Coronary artery (tissue), 2 donors: ENCODE results near the gene PTMS.
A peak's percentile ranks its signal among the peaks of the same experiment; 100 is the strongest.

ENCODE experiments used
- DNase-seq: peaks from one replicate; pipeline ENCODE4 v3.0.0-alpha.2; 2017; ENCODE audit warnings: low spot score
- H3K27ac ChIP-seq, 2 donors: fragments of 200-600 bp; sonication (generic); one replicate each; pipeline ENCODE4 v1.5.1; 2016 to 2019
- H3K4me3 ChIP-seq: fragments of 200-600 bp; sonication (generic); 2 replicates; pipeline ENCODE4 v1.5.1; 2016; ENCODE audit warnings: mild to moderate bottlenecking, moderate library complexity
- CTCF ChIP-seq: fragments of 200-600 bp; sonication (generic); IDR thresholded peaks from one replicate; pipeline ENCODE4 v1.5.1; 2019; ENCODE audit warnings: antibody characterized with exemption

The PTMS gene

GRCh38 chr12:6745741-6746525 is 20.2 kb upstream of the PTMS start:
- H3K4me3 ChIP-seq, result no peak overlapping the region
- no peak for TF ChIP-seq CTCF
- peak overlapping the region in 1 of 2 donors; percentile 57 for H3K27ac ChIP-seq
- DNase-seq, result no peak

- no peak for DNase-seq
- no peak for TF ChIP-seq CTCF
- Histone ChIP-seq H3K27ac (no peak overlapping the region), H3K4me3 (no peak overlapping the region)
These were observed 18.9 kb upstream of the PTMS start for GRCh38 chr12:6747216-6747615.

- Histone ChIP-seq H3K27ac (no peak overlapping the region), H3K4me3 (no peak overlapping the region)
- TF ChIP-seq CTCF, result no peak
- DNase-seq, result no peak
These were observed 17.4 kb upstream of the PTMS start for GRCh38 chr12:6748761-6749160.

- Histone ChIP-seq H3K4me3 (no peak overlapping the region), H3K27ac (no peak overlapping the region)
- no peak for DNase-seq
- TF ChIP-seq CTCF, result no peak
These were observed 15.7 kb upstream of the PTMS start for GRCh38 chr12:6750506-6750905.

GRCh38 chr12:6751767-6752166 is 14.4 kb upstream of the PTMS start:
- TF ChIP-seq CTCF, result no peak
- H3K4me3 ChIP-seq, result peak overlapping the region; percentile 92
- no peak for DNase-seq
- H3K27ac ChIP-seq, result peak overlapping the region in 1 of 2 donors; percentile 95

- DNase-seq, result no peak
- no peak for TF ChIP-seq CTCF
- Histone ChIP-seq H3K27ac (peak overlapping the region; percentile 95 to 97), H3K4me3 (peak overlapping the region; percentile 92)
These were observed 13.8 kb upstream of the PTMS start for GRCh38 chr12:6752167-6752920.
